Right ventricle myocardium inferior (tissue), 1 donor: ENCODE measurements around the gene SMTNL2. TPM values are rescaled to one million over a fixed set of nuclear protein-coding genes. Genes with fewer than 3 reads are reported as not detected.
"Not testable (repeated sequence)": the region's sequence is repeated elsewhere in the genome, so short reads cannot be mapped to it uniquely, and the experiment has no call there.

ENCODE experiments used
- ATAC-seq: fragments of 200-7000 bp; cut with Tn5 transposase; one replicate; pipeline ENCODE4 v1.9.1; 2020; ENCODE audit warnings: mild to moderate bottlenecking, moderate library complexity
- DNase-seq: peaks from one replicate; pipeline ENCODE4 v3.0.0; 2021; ENCODE audit errors: missing footprints
- intact Hi-C: fragments of 100-400 bp; cut with DNase I; formaldehyde crosslinking; loops from one replicate; pipeline ENCODE4 v1.11.0; 2022
- total RNA-seq: library from RNA; stranded (reverse); fragmentation: NEBNext Ultra II Directional; extraction: Animal tissue kit (Norgen Biotek cat#: 25700); gene quantifications from one replicate; pipeline ENCODE4 v1.2.1, GENCODE V29; 2021
- donor health status: DM: no; HTN: yes; CAD: no; lungs with severe emphysema.

The SMTNL2 gene
- total RNA-seq, 1 donor from 2014 or later = 48.6 TPM

DNA sequence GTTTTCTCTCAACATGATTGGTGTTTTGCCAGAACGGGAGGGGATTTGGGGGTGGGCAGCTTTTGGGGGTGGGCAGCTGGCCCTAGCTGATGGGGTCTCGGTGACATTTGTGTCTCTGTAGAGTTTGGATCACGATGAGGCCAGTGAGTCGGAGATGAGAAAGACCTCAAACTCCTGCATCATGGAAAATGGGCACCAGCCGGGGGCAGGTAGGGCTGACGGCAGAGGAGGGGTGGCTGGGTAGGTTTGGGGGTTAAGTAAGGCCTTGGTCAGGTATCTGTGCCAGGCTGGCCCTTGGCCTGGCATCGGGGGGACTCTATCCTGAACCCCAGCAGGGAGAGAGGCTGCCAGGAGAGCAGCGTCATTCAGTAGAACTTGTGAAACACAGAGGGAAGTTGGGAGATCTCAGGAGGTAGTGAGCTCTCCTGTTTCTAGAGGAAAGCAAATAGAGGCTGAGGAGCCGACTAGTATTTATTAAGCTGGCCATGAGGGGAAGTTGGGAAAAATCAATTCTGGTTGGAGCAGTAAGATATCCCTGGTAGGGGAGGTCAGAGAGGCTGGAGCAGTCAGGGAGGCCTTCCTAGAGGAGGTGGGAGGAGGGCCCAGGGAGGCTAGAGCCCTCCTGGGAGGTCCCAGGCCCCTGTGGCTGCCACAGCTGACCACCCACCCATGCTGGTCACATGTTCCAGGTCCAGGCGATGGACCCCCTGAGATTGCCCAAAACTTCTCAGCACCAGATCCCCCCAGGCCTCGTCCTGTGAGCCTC is 8.1 kb downstream of the SMTNL2 start:
- ATAC-seq (no peak), DNase-seq (peak; percentile 40)
- intact Hi-C loops = no loop called here

GRCh38 chr17:4593021-4593421 is 8.7 kb downstream of the SMTNL2 start:
- DNase-seq (peak; percentile 52), ATAC-seq (no peak)
- intact Hi-C loops = no loop called here

DNA sequence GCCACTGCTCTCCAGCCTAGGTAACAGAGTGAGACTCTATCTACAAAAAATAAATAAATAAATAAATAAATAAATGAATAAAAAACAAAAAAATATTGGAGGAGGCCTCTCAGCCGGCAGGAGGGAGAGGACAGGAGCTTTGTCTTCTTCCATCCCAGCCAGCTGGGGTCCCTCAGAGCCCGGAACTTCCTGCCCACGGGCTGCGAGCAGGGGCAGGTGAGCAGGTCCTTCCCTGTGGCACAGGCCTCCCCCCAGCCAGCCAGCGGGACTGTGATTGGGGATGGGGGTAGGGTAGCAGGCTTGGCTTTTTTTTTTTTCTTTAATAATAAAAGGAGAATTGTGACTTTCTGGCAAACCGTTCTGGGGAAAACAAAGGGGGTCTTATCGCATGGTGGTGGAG is 10.1 kb downstream of the SMTNL2 start:
- DNase-seq (no peak), ATAC-seq (no peak)
- intact Hi-C loops = no loop called here

- peak; percentile 70 for DNase-seq
Observed at GRCh38 chr17:4594931-4595684, 10.8 kb downstream of the SMTNL2 start.

GRCh38 chr17:4595685-4596342 is 11.5 kb downstream of the SMTNL2 start:
- peak; percentile 62 for DNase-seq
- intact Hi-C loops, ATAC-seq: not testable (repeated sequence)

More at GRCh38 chr17:4594931-4595684, 10.8 kb downstream of the SMTNL2 start:
- ATAC-seq = no peak
- intact Hi-C loops = no loop called here

DNA sequence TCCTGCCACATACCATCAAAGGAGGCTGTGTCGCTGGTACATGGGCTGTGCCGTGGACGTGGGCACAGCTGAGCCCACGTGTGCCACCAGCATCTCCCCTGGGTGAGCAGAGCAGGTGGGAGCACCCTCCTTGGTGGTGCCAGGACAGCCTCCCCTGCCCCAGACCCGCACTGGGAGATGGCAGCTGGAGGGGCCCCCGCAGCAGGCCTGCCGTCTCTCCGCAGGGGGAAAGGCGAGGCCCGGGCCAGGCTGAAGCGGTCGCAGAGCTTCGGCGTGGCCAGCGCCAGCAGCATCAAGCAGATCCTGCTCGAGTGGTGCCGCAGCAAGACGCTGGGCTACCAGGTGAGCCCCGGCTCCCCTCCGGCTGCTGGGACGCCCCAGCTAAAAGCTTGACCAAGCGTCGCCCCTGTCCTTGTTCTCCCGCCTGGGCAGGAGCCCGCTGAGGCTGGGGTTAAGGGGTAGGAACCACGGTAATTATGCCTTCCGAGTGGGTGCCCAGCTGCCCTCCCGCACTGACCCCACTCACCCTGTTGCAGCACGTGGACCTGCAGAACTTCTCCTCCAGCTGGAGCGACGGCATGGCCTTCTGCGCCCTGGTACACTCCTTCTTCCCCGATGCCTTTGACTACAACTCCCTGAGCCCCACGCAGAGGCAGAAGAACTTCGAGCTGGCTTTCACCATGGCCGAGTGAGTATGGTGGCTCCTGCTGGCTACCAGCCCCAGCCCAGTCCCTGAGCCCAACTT is 12.5 kb downstream of the SMTNL2 start:
- ATAC-seq (no peak), DNase-seq (peak; percentile 50)
- intact Hi-C loops = no loop called here

DNA sequence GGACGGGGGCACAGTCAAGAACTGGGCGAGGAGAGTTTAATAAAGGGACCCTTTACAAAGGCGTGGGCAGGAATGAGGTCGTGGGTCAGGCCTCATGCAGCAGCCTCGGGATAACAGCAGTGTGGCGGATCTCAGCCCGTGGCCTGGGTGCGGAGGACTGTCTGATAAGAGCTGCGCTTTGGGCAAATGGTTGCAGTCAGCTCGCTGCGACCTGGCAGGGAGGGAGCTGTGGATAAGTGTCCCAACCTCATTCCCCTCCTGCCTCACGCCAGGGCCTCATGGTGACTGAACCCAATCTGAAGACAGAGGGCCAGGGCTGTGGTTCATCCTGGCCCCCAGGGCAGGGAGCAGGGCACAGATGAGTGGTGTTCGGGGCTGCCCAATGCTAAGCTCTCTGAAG is 13.6 kb downstream of the SMTNL2 start:
- ATAC-seq (peak; percentile 14), DNase-seq (peak; percentile 78)
- intact Hi-C loops = no loop called here

GRCh38 chr17:4598776-4599504 is 14.6 kb downstream of the SMTNL2 start:
- intact Hi-C loops = no loop called here
- DNase-seq = peak; percentile 84
- peak; percentile 86 for ATAC-seq

DNA sequence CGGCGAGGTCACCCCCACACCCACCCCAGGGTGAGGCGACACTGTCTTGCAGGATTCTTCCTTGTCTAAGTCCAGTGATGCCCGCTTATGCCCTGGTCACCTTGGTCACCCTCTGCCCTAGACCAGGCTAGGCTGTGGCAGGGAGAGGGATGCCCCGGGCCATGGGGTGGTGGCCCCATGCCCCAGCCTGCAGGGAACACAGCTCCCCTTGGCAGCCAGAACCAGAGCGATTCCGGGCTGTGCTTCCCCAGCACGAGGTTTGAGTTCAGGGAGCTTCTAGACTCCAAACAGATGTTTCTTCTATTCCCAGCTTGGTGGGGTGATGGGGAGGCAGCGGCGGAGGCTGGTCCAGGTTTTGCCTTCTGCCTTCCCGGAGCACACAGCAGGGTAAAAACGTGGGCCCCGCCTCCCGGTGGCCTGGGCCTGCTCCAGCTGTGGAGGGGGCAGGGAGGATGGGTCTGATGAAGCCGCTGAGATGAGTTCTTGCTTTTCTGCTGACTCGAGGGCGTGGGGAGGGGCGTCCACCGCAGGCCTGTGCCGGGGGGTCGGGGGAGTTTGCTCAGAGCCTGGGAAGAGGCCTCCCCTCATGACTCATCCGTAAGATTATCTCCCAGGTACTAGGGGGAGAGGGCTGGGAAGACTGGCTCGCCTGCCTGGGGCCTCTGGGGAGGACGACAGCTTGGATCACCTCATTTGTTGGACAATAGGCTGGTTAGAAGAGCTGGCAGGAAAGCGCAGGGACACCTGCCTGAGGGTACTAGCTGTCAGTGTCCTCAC is 15.4 kb downstream of the SMTNL2 start:
- intact Hi-C loops = no loop called here
- ATAC-seq (peak; percentile 66), DNase-seq (peak; percentile 85)

- peak; percentile 63 for ATAC-seq
Observed at GRCh38 chr17:4600563-4600962, 16.2 kb downstream of the SMTNL2 start.

DNA sequence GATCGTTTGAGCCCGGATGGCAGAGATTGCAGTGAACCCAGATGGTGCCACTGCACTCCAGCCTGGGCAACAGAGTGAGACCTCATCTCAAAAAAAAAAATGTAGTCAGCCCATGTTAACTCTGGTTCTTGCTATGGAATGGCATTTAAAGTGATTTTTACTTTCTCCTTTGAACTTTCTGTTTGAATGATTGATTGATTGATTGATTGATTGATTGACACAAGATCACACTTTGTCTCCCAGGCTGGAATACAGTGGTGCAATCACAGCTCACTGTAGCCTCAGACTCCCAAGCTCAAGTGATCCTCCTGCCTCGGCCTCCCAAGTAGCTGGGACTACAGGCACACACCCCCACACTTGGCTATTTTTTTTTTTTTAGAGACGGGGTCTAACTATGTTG is 17.0 kb downstream of the SMTNL2 start:
- DNase-seq (no peak), ATAC-seq (no peak)
- intact Hi-C loops = no loop called here

More at GRCh38 chr17:4600563-4600962, 16.2 kb downstream of the SMTNL2 start:
- intact Hi-C loops = no loop called here
- DNase-seq = peak; percentile 76

DNA sequence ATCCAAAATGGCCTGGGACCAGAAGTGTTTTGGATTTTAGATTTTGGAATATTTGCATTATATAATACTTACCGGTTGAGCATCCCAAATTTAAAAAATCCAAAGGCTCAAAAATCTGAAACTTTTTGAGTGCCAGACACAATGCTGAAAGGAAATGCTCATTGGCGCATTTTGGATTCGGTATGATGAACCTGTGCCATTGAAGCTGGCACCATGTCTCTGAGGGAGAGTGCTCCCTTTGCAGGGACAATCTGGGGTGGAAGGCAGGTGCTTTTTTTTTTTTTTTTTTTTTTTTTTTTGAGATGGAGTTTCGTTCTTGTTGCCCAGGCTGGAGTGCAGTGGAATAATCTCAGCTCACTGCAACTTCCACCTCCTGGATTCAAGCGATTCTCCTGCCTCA is 17.7 kb downstream of the SMTNL2 start:
- ATAC-seq = no peak
- DNase-seq = no peak
- intact Hi-C loops = no loop called here

DNA sequence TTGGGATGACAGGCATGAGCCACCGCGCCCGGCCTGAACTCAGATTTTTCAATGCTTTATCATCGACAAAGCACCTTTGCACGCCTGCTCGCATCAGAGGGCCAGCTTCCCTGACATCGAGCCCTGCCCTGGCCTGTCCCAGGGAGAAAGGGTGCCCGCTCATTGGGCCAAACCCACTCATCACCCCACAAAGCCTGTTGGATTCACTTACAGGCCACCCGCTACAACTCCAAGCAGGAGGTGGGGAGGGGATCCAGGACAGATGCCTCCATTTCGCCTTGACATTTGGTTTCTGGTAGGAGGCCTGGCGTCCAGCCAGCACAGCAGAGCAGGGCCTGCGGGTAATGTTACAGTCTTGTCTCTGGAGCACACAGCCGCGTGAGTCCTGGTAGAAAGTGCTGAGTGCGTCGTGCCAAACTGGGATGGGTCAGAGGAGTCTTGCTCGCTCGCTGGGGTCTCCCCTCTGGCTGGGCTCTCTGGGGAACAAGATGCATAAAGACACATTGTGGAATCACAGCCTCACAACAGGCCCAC is 19.8 kb downstream of the SMTNL2 start:
- ATAC-seq (peak; percentile 47), DNase-seq (peak; percentile 92)
- intact Hi-C loops = loop anchor here (2.0 kb wide), 1 partner anchor 19 kb away; the partner anchor contains the start of gene SMTNL2

DNA sequence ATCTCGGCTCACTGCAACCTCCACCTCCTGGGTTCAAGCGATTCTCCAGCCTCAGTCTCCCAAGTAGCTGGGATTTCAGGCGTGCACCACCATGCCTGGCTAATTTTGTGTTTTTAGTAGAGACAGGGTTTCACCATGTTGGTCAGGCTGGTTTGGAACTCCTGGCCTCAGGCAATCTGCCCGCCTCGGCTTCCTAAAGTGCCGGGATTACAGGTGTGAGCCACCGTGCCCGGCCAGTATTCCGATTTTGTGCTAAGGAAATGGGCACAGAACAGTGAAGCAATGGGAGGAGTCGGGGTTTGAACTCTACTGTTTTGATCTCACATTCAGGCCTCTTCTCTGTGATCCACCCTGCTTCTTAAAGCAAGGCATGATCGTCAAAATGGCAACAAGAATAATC is 20.4 kb downstream of the SMTNL2 start:
- DNase-seq = peak; percentile 62
- ATAC-seq = not testable (repeated sequence)
- intact Hi-C loops = loop anchor here (2.0 to 5.0 kb wide), 2 partner anchors 20 to 37 kb away; partner anchors contain the start of gene SMTNL2

DNA sequence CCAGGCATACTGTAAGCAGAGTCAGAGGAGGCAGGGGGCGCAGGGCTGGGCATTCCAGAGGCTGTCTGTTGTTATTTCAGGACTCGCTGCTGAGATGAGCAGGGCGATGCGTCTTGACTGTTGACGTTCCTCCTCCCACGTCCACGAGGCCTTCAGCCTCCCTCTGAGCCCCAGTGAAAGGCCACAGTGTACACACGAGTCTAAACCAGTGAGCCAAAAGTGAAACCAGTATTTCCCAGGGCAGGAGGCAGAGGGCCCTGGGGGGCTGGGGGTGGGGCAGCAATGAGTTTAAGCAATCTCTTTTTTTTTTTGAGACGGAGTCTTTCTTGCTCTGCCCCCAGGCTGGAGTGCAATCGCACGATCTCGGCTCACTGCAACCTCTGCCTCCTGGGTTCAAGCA is 21.5 kb downstream of the SMTNL2 start:
- DNase-seq (peak; percentile 80), ATAC-seq (peak; percentile 32)
- intact Hi-C loops = loop anchor here (2.0 to 5.0 kb wide), 2 partner anchors 21 to 39 kb away; partner anchors contain the start of gene SMTNL2

DNA sequence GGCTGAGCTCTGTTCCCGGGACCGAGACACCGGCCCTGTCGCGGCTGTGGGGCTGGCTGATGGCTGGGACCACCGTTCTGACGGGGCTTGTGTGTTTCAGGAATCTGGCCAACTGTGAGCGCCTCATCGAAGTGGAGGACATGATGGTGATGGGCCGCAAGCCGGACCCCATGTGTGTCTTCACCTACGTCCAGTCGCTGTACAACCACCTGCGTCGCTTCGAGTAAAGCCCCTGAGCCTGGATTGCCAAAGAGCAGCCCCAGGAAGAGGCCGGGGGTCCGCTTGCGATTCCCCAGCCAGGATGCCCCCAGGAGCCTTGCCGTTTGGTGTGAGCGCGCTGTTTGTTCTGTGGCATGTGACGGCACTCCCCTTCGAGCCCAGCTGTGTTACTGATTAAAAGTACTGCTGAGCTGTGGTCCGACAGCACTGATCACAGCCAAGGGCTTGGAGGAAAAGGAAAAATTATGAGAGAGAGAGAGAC is 23.0 kb downstream of the SMTNL2 start:
- DNase-seq = peak; percentile 64
- intact Hi-C loops = loop anchor here (5.0 kb wide), 1 partner anchor 40 kb away; no protein-coding TSS in a partner anchor

DNA sequence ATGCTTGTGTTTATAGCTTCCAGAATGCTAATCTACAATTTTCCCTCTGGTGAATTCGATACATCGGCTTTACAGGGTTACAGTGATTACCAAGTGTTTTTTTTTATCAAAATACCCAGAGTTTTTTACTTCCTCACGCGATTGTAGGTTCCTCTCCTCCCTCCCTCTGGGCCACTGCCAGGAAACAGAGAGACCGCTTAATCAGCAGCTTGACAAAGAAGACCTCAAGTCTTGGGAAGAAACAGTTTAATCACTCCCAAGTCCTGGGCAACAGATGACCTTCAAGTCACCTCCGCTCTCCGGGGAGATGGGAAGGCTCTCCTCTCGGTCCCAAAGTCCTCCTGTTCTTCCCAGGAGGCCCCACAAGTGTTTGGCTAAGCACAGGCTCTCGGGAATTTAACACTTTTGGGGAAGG is 23.5 kb downstream of the SMTNL2 start:
- intact Hi-C loops = loop anchor here (5.0 kb wide), 1 partner anchor 40 kb away; no protein-coding TSS in a partner anchor
- DNase-seq = peak; percentile 85
- ATAC-seq = peak; percentile 57

More for the DNA sequence above, 23.0 kb downstream of the SMTNL2 start:
- peak; percentile 49 for ATAC-seq
